HG03039 (cell line): ENCODE data around the gene ST6GALNAC5.
"Not testable (repeated sequence)": the region's sequence is repeated elsewhere in the genome, so short reads cannot be mapped to it uniquely, and the experiment has no call there.

ENCODE experiments used
- ATAC-seq: cut with Tn5 transposase; IDR thresholded peaks from one replicate; pipeline ENCODE4 v1.9.1; 2021; ENCODE audit warnings: mild to moderate bottlenecking, moderate library complexity; ENCODE audit not compliant: unreplicated experiment

Gene ST6GALNAC5

GRCh38 chr1:76933847-76934815, 66.9 kb downstream of the ST6GALNAC5 start:
- no peak for ATAC-seq

DNA sequence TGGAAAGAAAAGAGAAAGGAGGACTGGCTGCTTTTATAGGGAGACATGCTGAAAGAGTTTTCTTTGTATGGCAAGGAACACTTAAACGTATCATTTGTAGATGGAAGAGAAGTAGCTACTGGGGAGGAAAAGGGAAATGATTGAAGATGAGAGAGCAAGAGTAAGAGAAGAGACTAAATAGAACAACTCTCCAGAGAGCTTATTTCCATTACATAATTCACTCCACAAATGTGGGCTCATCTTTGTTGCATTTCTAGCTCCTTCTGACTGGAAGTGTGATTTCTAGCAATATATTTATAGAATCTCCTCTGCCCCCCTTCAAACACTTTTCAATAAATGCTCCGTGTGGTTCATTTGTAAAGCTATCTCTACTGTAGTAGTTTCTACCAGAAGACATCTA, 71.0 kb downstream of the ST6GALNAC5 start:
- ATAC-seq = no peak

- no peak for ATAC-seq
Observed at GRCh38 chr1:76939050-76939816, 72.0 kb downstream of the ST6GALNAC5 start.

- no peak for ATAC-seq
Observed at GRCh38 chr1:76939817-76940216, 72.5 kb downstream of the ST6GALNAC5 start.

DNA sequence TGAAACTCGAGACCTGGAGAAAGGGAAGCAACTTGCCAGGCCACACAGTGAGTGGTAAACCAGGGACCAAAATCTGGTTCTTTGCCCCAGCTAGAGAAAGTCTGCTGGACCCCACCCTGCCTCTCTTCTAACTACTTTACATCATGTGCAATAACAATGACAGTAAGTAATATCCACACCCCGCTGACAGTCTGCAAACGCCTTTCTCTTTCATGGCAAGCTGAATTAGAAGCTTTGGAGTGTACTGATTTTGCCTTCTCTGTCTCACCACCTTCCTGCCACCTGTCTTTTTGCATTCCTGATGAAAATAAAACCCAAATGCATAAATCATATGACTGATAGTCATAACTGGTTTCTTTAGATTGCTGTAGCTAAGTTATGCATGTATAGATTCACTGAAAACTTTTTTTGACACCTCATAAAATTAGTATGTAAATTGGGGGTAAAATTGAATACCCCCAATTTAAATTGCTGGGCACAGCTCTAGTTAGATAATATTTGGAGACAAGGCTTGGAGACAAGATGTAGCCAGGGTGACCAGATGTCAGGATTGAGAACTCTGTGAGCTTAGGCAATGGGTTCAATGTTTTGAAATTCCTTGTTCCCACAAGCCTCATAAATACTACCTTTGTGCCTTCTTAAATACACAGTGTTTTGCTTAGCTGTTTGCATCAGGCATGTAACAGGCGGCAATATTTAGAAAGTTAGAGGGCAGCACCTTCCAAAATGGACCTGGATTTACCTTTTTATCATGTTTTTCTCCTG, 73.5 kb downstream of the ST6GALNAC5 start:
- no peak for ATAC-seq

GRCh38 chr1:76942549-76942948, 75.3 kb downstream of the ST6GALNAC5 start:
- ATAC-seq = no peak

DNA sequence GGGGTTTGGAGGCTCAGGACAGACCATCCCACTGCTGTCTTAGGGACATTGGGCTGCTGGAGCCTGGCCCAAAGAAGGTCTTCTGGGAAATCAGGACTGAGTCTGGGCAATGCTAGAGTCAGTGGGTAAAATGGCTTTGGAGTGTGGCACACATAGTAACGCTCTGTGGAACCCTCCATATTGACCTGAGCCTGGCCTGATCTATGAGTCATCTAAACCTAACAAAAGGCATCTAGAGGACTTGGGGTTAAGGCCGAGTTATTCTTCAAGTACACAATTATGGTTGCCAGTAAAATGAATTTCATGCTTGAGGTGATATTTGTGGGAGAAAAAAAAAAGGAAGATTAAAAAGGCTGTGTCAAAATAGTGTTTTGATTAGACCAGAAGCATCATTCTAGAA, 77.7 kb downstream of the ST6GALNAC5 start:
- ATAC-seq = no peak

- ATAC-seq = no peak
Observed at GRCh38 chr1:76948846-76949245, 81.6 kb downstream of the ST6GALNAC5 start.

GRCh38 chr1:76949503-76949902, 82.2 kb downstream of the ST6GALNAC5 start:
- ATAC-seq = no peak

- no peak for ATAC-seq
Observed at GRCh38 chr1:76950306-76950705, 83.0 kb downstream of the ST6GALNAC5 start.

DNA sequence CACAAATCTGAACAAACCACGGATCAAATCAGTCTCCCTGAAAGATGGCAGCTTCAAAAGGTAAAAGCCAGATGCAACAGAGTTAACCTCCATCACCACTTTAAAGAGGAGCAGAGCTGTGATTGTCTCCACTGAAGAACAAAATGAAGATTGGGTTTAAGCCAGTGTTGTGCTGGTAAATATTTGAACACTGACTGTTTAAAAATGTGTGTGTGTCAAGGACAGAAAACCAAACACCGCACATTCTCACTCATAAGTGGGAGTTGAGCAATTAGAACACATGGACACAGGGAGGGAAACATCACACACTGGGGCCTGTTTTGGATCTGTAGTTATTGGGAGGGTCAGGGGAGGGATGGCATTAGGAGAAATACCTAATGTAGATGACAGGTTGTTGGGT, 83.9 kb downstream of the ST6GALNAC5 start:
- no peak for ATAC-seq

GRCh38 chr1:76955652-76956051, 88.4 kb downstream of the ST6GALNAC5 start:
- ATAC-seq = no peak

GRCh38 chr1:76957961-76958360, 90.7 kb downstream of the ST6GALNAC5 start:
- ATAC-seq = no peak

DNA sequence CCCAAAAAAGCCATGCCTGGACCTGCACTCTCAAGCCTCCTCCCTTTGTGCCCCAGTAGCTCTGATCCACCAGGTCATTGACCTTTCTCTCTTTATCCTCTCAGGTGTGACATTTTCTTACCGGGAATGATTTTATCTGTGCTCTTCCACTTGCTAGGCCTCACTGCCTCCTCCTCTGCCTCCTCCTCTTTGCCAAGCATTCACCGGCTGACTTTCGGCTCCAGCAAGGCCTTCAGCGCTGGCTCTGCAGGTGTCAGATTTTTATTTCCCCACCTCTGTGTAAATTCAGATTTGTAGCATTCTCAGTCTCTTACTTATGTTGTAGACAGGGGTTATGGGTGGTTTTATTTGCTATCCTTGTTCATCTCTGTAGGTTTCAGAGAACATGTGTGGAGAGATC, 91.5 kb downstream of the ST6GALNAC5 start:
- ATAC-seq = no peak

GRCh38 chr1:76959556-76959955, 92.3 kb downstream of the ST6GALNAC5 start:
- no peak for ATAC-seq

DNA sequence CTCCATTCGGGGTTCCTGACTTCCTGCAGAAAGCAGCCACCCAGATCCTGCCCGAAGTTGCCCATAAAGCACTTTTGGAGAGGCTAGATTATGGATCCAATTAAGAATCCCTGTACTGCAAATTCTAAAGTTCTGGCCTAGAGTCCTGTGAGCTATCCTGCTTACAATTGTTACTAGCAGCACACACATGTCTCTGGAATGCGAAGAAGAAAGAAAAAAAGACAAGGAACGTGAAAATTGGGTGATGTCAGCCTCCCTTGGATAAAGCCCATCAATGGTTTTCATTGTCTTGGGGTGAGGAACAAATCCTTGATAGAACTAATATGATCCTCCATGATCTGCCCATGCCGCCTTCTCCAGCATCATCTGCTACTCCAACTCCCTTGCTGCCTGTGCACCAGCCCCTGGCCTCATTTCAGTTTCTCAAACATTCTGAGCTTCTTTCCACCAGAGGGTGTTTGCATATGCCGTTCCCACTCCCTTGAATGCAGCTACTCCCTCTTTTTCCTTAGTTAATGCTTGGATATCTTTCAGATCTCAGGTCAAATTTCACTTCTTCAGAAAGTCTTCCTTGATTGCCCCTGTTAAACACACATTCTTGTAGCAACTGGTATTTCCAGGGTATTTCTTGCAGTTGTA, 94.0 kb downstream of the ST6GALNAC5 start:
- no peak for ATAC-seq

DNA sequence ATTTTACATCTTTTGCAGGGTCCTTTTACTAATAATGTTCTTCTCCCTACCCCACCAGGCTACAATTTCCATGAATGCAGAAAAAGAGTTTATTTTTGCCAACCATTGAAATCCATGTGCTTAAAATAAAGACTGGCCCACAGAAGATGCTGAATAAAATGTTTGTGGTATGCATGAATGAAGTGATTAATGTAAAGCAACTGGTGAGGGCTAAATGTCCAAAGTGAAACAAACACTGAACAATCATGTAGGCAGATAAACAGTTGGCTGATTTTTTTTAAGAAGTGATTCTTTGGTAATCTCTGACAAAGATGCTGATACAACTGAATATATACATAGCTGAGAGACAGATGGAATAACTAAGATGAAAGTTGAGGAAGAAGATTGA, 94.5 kb downstream of the ST6GALNAC5 start:
- no peak for ATAC-seq

DNA sequence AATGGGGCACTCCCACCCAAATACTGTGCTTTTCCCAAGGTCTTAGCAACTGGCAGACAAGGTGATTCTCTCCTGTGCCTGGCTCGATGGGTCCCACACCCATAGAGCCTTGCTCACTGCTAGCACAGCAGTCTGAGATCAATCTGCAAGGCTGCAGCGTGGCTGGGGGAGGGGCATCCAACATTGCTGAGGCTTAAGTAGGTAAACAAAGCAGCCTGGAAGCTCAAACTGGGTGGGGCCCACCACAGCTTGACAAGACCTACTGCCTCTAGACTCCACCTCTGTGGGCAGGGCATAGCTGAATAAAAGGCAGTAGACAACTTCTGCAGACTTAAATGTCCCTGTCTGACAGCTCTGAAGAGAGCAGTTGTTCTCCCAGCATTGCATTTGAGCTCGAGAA, 114.0 kb downstream of the ST6GALNAC5 start:
- ATAC-seq = not testable (repeated sequence)

DNA sequence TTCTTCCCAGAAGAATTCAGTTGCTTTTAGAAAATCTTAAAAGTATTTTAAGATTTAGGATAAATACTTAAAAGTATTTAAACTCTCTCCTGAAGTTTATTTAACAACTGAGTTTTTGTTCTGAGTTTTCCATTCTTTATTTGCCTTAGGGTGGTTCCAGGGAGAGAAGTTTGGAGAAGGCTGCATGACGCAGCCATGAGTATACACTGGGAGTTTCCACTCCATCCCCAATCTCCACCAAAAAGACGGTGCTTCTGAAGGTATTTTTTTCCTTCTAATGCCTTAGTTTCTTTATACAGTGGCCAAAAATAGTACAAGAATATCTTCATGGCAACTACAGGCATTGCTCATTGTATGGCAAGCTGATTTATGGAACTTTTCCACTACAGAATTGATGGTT, 122.7 kb downstream of the ST6GALNAC5 start:
- no peak for ATAC-seq

- ATAC-seq = no peak
Observed at GRCh38 chr1:76993036-76993435, 125.8 kb downstream of the ST6GALNAC5 start.
